A673 (cell line): ENCODE data around the gene GP1BB.

Source experiments
- EZH2 ChIP-seq: fragments of 200-600 bp; sonication (generic); IDR thresholded peaks from 2 replicates; pipeline ENCODE4 v1.6.1; 2017; ENCODE audit warnings: borderline replicate concordance, low read depth, mild to moderate bottlenecking, mixed read lengths, antibody characterized with exemption, low read length; ENCODE audit not compliant: poor library complexity, severe bottlenecking
- TF ChIP-seq, protein P1 (sequence below): fragments of 300-800, 200-600 bp; sonication (generic); conservative IDR thresholded peaks from 2 replicates; pipeline ENCODE4 v1.5.1; 2017; ENCODE audit warnings: low read depth, mild to moderate bottlenecking, antibody characterized with exemption, low read length, moderate library complexity, mixed read lengths

DNA sequence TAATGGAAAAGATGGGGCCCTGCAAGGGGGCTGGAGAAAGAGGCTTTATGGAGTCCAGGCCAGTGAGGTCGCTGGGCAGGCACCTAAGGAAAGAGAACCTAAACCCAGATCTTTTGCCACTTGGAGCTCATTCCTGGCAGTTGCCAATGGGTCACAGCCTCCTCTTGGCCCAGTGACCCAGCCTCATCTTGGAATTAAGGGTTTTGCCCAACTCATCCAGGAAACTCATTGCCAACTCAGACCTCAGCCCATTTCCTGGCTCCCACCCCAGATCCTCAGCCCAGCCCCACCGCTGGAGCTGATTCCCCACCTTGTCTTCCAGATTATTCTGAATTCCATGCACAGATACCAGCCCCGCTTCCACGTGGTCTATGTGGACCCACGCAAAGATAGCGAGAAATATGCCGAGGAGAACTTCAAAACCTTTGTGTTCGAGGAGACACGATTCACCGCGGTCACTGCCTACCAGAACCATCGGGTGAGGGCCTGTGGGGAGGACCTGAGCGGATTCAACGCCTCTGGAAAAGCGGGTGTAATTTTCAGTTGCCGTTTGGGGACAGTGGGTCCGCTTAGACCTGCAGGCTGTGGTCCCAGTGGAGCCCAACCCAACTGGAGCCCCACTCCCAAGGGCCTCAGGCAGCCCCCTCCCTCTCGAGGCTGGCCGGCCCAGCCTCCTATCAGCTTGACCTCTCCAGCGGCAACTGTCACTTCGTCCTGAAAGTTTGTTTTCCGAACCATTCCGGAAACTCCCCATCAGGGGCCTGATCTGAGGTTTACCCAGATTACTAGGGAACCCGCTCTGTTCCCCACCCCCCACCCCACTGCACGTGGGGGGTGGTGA lies 41.5 kb downstream of the GP1BB start:
- TF ChIP-seq, protein P1, sequence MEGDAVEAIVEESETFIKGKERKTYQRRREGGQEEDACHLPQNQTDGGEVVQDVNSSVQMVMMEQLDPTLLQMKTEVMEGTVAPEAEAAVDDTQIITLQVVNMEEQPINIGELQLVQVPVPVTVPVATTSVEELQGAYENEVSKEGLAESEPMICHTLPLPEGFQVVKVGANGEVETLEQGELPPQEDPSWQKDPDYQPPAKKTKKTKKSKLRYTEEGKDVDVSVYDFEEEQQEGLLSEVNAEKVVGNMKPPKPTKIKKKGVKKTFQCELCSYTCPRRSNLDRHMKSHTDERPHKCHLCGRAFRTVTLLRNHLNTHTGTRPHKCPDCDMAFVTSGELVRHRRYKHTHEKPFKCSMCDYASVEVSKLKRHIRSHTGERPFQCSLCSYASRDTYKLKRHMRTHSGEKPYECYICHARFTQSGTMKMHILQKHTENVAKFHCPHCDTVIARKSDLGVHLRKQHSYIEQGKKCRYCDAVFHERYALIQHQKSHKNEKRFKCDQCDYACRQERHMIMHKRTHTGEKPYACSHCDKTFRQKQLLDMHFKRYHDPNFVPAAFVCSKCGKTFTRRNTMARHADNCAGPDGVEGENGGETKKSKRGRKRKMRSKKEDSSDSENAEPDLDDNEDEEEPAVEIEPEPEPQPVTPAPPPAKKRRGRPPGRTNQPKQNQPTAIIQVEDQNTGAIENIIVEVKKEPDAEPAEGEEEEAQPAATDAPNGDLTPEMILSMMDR = no peak
- TF ChIP-seq EZH2 = no peak
